WTC11 (cell line): ENCODE measurements around the gene GIT1. TPM values are rescaled to one million over a fixed set of nuclear protein-coding genes. Genes with fewer than 3 reads are reported as not detected.

Source experiments
- ATAC-seq: fragments of 200-7000 bp; cut with Tn5 transposase; 2 replicates; pipeline ENCODE4 v1.10.0; 2021; ENCODE audit warnings: mild to moderate bottlenecking, moderate library complexity
- CTCF ChIA-PET: fragments of 300-600 bp; sonication (Branson Sonifier 250); formaldehyde crosslinking; loops from one replicate; lab custom pipeline; 2021; ENCODE audit warnings: antibody characterized with exemption; lab: Charles Lee
- POLR2A ChIA-PET: fragments of 350-600 bp; sonication (Branson Sonifier 250); formaldehyde crosslinking; loops from one replicate; lab custom pipeline; 2021; ENCODE audit warnings: antibody characterized with exemption; lab: Charles Lee
- DNase-seq: peaks from one replicate; pipeline ENCODE4 v3.0.0; 2021; ENCODE audit warnings: low spot score
- H3K27ac Mint-ChIP-seq: 2 replicates; pipeline ENCODE4 v1.8.0; 2021; ENCODE audit warnings: mixed read lengths
- H3K27me3 Mint-ChIP-seq: 2 replicates; pipeline ENCODE4 v1.8.0; 2021; ENCODE audit warnings: low read depth, mild to moderate bottlenecking, moderate library complexity, mixed read lengths
- H3K36me3 Mint-ChIP-seq: 2 replicates; pipeline ENCODE4 v1.8.0; 2021; ENCODE audit warnings: mixed read lengths
- H3K4me1 Mint-ChIP-seq: 2 replicates; pipeline ENCODE4 v1.8.0; 2022; ENCODE audit warnings: mixed read lengths
- H3K4me3 Mint-ChIP-seq: 2 replicates; pipeline ENCODE4 v1.8.0; 2021; ENCODE audit warnings: mild to moderate bottlenecking, moderate library complexity, mixed read lengths
- H3K9me3 Mint-ChIP-seq: 2 replicates; pipeline ENCODE4 v1.8.0; 2021; ENCODE audit warnings: mixed read lengths
- FOXP1 ChIP-seq: sonication (generic); formaldehyde crosslinking; IDR thresholded peaks from 2 replicates; pipeline ENCODE4 v1.8.0; 2022; ENCODE audit warnings: missing genetic modification reagents, mild to moderate bottlenecking, moderate library complexity, borderline replicate concordance
- GABPB1 ChIP-seq: sonication (generic); formaldehyde crosslinking; IDR thresholded peaks from 2 replicates; pipeline ENCODE4 v1.8.1; 2023; ENCODE audit warnings: mild to moderate bottlenecking, missing genetic modification reagents
- MYBL2 ChIP-seq: sonication (generic); formaldehyde crosslinking; IDR thresholded peaks from 2 replicates; pipeline ENCODE4 v1.8.1; 2023; ENCODE audit warnings: mild to moderate bottlenecking, moderate library complexity, missing genetic modification reagents
- SMAD4 ChIP-seq: sonication (generic); formaldehyde crosslinking; IDR thresholded peaks from 2 replicates; pipeline ENCODE4 v1.8.0; 2022; ENCODE audit warnings: mild to moderate bottlenecking, missing genetic modification reagents
- TEAD4 ChIP-seq: sonication (generic); formaldehyde crosslinking; IDR thresholded peaks from 2 replicates; pipeline ENCODE4 v1.8.0; 2022; ENCODE audit warnings: mild to moderate bottlenecking, missing genetic modification reagents
- TP53 ChIP-seq: sonication (generic); formaldehyde crosslinking; IDR thresholded peaks from 2 replicates; pipeline ENCODE4 v1.8.1; 2023; ENCODE audit warnings: mild to moderate bottlenecking, missing genetic modification reagents
- ZNF219 ChIP-seq: sonication (generic); formaldehyde crosslinking; IDR thresholded peaks from 2 replicates; pipeline ENCODE4 v1.8.0; 2023; ENCODE audit warnings: missing genetic modification reagents, mild to moderate bottlenecking, borderline replicate concordance
- ZNF232 ChIP-seq: sonication (generic); formaldehyde crosslinking; IDR thresholded peaks from 2 replicates; pipeline ENCODE4 v1.8.0; 2022; ENCODE audit warnings: mild to moderate bottlenecking, missing genetic modification reagents
- total RNA-seq: library from RNA; stranded (reverse); gene quantifications from 3 replicates; pipeline ENCODE4 v1.2.3, GENCODE V29; 2021
- TF ChIP-seq, protein P1 (sequence below): fragments of 250-450 bp; sonication (Bioruptor Pico); IDR thresholded peaks from 2 replicates; pipeline ENCODE4 v1.9.0; 2021; ENCODE audit warnings: moderate library complexity, mild to moderate bottlenecking, inconsistent platforms, borderline replicate concordance
- TF ChIP-seq, protein P2 (sequence below): fragments of 250-450 bp; sonication (Bioruptor Pico); IDR thresholded peaks from 2 replicates; pipeline ENCODE4 v1.9.0; 2021; ENCODE audit warnings: mild to moderate bottlenecking, borderline replicate concordance
- TF ChIP-seq, protein P3 (sequence below): sonication (generic); formaldehyde crosslinking; IDR thresholded peaks from 2 replicates; pipeline ENCODE4 v1.8.0; 2022; ENCODE audit warnings: mild to moderate bottlenecking, missing genetic modification reagents
- TF ChIP-seq, protein P4 (sequence below): sonication (generic); formaldehyde crosslinking; IDR thresholded peaks from 2 replicates; pipeline ENCODE4 v1.8.1; 2023; ENCODE audit warnings: mild to moderate bottlenecking, missing genetic modification reagents
- TF ChIP-seq, protein P5 (sequence below): sonication (generic); formaldehyde crosslinking; IDR thresholded peaks from 2 replicates; pipeline ENCODE4 v1.8.1; 2022; ENCODE audit warnings: missing genetic modification reagents, borderline replicate concordance
- TF ChIP-seq, protein P6 (sequence below): sonication (generic); formaldehyde crosslinking; IDR thresholded peaks from 2 replicates; pipeline ENCODE4 v1.8.1; 2023; ENCODE audit warnings: mild to moderate bottlenecking, missing genetic modification reagents
- TF ChIP-seq, protein P7 (sequence below): sonication (generic); formaldehyde crosslinking; IDR thresholded peaks from 2 replicates; pipeline ENCODE4 v1.8.0; 2022; ENCODE audit warnings: mild to moderate bottlenecking, missing genetic modification reagents
- TF ChIP-seq, protein P8 (sequence below): sonication (generic); formaldehyde crosslinking; IDR thresholded peaks from 2 replicates; pipeline ENCODE4 v1.8.0; 2023; ENCODE audit warnings: missing genetic modification reagents, mild to moderate bottlenecking, borderline replicate concordance
- TF ChIP-seq, protein P9 (sequence below): fragments of 250-450 bp; sonication (Bioruptor Pico); IDR thresholded peaks from 2 replicates; pipeline ENCODE4 v1.8.0; 2021; ENCODE audit warnings: mild to moderate bottlenecking

The GIT1 gene
- total RNA-seq, 1 experiment from 2014 or later: 66.9 TPM

DNA sequence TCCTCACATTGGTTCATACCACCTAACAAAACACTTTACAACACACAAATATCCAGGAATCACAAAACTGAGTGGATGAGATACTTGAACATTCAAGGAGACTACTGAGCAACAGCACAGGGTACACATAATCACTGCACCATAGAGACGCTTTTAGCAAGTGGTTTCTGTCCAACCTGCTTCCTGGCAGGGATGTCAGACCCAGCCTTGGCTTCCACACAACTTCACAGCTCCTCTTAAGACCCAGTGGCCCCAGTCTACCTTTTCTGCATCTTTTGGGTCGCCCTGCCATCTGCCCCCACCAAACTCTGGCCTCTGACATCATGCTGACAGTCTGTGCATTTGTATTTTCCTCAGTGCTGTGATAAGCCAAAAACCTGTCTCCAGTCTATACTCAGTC is 39.2 kb upstream of the GIT1 start:
- H3K4me1 Mint-ChIP-seq: peaks cover 13% of the 10 kb centered on the region
- no peak for DNase-seq
- CTCF ChIA-PET: interaction anchor here (0.8 to 1.2 kb wide), 2 partner anchors 11 kb away, joined by 3 to 8 read pairs; no protein-coding TSS in a partner anchor
- no peak for ATAC-seq
- no peaks in the 10 kb centered on the region for H3K36me3 Mint-ChIP-seq
- H3K4me3 Mint-ChIP-seq: no peak overlapping the region
- no peaks in the 10 kb centered on the region for H3K9me3 Mint-ChIP-seq
- peaks cover 14% of the 10 kb centered on the region for H3K27me3 Mint-ChIP-seq
- POLR2A ChIA-PET: no interaction called here
- TF ChIP-seq TEAD4 (CRISPR knock-in tag) (no peak), TP53 (CRISPR knock-in tag) (no peak), GABPB1 (CRISPR knock-in tag) (no peak), MYBL2 (no peak), ZNF232 (CRISPR knock-in tag) (no peak), ZNF219 (CRISPR knock-in tag) (no peak), FOXP1 (CRISPR knock-in tag) (no peak), SMAD4 (CRISPR knock-in tag) (no peak)
- TF ChIP-seq, protein P1, sequence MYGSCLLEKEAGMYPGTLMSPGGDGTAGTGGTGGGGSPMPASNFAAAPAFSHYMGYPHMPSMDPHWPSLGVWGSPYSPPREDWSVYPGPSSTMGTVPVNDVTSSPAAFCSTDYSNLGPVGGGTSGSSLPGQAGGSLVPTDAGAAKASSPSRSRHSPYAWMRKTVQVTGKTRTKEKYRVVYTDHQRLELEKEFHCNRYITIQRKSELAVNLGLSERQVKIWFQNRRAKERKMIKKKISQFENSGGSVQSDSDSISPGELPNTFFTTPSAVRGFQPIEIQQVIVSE (CRISPR knock-in tag): no peak
- TF ChIP-seq, protein P2, sequence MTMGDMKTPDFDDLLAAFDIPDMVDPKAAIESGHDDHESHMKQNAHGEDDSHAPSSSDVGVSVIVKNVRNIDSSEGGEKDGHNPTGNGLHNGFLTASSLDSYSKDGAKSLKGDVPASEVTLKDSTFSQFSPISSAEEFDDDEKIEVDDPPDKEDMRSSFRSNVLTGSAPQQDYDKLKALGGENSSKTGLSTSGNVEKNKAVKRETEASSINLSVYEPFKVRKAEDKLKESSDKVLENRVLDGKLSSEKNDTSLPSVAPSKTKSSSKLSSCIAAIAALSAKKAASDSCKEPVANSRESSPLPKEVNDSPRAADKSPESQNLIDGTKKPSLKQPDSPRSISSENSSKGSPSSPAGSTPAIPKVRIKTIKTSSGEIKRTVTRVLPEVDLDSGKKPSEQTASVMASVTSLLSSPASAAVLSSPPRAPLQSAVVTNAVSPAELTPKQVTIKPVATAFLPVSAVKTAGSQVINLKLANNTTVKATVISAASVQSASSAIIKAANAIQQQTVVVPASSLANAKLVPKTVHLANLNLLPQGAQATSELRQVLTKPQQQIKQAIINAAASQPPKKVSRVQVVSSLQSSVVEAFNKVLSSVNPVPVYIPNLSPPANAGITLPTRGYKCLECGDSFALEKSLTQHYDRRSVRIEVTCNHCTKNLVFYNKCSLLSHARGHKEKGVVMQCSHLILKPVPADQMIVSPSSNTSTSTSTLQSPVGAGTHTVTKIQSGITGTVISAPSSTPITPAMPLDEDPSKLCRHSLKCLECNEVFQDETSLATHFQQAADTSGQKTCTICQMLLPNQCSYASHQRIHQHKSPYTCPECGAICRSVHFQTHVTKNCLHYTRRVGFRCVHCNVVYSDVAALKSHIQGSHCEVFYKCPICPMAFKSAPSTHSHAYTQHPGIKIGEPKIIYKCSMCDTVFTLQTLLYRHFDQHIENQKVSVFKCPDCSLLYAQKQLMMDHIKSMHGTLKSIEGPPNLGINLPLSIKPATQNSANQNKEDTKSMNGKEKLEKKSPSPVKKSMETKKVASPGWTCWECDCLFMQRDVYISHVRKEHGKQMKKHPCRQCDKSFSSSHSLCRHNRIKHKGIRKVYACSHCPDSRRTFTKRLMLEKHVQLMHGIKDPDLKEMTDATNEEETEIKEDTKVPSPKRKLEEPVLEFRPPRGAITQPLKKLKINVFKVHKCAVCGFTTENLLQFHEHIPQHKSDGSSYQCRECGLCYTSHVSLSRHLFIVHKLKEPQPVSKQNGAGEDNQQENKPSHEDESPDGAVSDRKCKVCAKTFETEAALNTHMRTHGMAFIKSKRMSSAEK: no peak
- TF ChIP-seq, protein P3, sequence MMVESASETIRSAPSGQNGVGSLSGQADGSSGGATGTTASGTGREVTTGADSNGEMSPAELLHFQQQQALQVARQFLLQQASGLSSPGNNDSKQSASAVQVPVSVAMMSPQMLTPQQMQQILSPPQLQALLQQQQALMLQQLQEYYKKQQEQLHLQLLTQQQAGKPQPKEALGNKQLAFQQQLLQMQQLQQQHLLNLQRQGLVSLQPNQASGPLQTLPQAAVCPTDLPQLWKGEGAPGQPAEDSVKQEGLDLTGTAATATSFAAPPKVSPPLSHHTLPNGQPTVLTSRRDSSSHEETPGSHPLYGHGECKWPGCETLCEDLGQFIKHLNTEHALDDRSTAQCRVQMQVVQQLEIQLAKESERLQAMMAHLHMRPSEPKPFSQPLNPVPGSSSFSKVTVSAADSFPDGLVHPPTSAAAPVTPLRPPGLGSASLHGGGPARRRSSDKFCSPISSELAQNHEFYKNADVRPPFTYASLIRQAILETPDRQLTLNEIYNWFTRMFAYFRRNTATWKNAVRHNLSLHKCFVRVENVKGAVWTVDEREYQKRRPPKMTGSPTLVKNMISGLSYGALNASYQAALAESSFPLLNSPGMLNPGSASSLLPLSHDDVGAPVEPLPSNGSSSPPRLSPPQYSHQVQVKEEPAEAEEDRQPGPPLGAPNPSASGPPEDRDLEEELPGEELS: no peak
- TF ChIP-seq, protein P4, sequence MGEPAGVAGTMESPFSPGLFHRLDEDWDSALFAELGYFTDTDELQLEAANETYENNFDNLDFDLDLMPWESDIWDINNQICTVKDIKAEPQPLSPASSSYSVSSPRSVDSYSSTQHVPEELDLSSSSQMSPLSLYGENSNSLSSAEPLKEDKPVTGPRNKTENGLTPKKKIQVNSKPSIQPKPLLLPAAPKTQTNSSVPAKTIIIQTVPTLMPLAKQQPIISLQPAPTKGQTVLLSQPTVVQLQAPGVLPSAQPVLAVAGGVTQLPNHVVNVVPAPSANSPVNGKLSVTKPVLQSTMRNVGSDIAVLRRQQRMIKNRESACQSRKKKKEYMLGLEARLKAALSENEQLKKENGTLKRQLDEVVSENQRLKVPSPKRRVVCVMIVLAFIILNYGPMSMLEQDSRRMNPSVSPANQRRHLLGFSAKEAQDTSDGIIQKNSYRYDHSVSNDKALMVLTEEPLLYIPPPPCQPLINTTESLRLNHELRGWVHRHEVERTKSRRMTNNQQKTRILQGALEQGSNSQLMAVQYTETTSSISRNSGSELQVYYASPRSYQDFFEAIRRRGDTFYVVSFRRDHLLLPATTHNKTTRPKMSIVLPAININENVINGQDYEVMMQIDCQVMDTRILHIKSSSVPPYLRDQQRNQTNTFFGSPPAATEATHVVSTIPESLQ (CRISPR knock-in tag): no peak
- TF ChIP-seq, protein P5, sequence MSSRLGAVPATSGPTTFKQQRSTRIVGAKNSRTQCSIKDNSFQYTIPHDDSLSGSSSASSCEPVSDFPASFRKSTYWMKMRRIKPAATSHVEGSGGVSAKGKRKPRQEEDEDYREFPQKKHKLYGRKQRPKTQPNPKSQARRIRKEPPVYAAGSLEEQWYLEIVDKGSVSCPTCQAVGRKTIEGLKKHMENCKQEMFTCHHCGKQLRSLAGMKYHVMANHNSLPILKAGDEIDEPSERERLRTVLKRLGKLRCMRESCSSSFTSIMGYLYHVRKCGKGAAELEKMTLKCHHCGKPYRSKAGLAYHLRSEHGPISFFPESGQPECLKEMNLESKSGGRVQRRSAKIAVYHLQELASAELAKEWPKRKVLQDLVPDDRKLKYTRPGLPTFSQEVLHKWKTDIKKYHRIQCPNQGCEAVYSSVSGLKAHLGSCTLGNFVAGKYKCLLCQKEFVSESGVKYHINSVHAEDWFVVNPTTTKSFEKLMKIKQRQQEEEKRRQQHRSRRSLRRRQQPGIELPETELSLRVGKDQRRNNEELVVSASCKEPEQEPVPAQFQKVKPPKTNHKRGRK (CRISPR knock-in tag): no peak
- TF ChIP-seq, protein P6, sequence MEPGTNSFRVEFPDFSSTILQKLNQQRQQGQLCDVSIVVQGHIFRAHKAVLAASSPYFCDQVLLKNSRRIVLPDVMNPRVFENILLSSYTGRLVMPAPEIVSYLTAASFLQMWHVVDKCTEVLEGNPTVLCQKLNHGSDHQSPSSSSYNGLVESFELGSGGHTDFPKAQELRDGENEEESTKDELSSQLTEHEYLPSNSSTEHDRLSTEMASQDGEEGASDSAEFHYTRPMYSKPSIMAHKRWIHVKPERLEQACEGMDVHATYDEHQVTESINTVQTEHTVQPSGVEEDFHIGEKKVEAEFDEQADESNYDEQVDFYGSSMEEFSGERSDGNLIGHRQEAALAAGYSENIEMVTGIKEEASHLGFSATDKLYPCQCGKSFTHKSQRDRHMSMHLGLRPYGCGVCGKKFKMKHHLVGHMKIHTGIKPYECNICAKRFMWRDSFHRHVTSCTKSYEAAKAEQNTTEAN (CRISPR knock-in tag): no peak
- TF ChIP-seq, protein P7, sequence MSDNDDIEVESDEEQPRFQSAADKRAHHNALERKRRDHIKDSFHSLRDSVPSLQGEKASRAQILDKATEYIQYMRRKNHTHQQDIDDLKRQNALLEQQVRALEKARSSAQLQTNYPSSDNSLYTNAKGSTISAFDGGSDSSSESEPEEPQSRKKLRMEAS (CRISPR knock-in tag): no peak
- TF ChIP-seq, protein P8, sequence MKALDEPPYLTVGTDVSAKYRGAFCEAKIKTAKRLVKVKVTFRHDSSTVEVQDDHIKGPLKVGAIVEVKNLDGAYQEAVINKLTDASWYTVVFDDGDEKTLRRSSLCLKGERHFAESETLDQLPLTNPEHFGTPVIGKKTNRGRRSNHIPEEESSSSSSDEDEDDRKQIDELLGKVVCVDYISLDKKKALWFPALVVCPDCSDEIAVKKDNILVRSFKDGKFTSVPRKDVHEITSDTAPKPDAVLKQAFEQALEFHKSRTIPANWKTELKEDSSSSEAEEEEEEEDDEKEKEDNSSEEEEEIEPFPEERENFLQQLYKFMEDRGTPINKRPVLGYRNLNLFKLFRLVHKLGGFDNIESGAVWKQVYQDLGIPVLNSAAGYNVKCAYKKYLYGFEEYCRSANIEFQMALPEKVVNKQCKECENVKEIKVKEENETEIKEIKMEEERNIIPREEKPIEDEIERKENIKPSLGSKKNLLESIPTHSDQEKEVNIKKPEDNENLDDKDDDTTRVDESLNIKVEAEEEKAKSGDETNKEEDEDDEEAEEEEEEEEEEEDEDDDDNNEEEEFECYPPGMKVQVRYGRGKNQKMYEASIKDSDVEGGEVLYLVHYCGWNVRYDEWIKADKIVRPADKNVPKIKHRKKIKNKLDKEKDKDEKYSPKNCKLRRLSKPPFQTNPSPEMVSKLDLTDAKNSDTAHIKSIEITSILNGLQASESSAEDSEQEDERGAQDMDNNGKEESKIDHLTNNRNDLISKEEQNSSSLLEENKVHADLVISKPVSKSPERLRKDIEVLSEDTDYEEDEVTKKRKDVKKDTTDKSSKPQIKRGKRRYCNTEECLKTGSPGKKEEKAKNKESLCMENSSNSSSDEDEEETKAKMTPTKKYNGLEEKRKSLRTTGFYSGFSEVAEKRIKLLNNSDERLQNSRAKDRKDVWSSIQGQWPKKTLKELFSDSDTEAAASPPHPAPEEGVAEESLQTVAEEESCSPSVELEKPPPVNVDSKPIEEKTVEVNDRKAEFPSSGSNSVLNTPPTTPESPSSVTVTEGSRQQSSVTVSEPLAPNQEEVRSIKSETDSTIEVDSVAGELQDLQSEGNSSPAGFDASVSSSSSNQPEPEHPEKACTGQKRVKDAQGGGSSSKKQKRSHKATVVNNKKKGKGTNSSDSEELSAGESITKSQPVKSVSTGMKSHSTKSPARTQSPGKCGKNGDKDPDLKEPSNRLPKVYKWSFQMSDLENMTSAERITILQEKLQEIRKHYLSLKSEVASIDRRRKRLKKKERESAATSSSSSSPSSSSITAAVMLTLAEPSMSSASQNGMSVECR: no peak
- TF ChIP-seq, protein P9, sequence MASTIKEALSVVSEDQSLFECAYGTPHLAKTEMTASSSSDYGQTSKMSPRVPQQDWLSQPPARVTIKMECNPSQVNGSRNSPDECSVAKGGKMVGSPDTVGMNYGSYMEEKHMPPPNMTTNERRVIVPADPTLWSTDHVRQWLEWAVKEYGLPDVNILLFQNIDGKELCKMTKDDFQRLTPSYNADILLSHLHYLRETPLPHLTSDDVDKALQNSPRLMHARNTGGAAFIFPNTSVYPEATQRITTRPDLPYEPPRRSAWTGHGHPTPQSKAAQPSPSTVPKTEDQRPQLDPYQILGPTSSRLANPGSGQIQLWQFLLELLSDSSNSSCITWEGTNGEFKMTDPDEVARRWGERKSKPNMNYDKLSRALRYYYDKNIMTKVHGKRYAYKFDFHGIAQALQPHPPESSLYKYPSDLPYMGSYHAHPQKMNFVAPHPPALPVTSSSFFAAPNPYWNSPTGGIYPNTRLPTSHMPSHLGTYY: no peak
- no peak overlapping the region for H3K27ac Mint-ChIP-seq
